ENCODE measurements around the gene SMO.

DNA sequence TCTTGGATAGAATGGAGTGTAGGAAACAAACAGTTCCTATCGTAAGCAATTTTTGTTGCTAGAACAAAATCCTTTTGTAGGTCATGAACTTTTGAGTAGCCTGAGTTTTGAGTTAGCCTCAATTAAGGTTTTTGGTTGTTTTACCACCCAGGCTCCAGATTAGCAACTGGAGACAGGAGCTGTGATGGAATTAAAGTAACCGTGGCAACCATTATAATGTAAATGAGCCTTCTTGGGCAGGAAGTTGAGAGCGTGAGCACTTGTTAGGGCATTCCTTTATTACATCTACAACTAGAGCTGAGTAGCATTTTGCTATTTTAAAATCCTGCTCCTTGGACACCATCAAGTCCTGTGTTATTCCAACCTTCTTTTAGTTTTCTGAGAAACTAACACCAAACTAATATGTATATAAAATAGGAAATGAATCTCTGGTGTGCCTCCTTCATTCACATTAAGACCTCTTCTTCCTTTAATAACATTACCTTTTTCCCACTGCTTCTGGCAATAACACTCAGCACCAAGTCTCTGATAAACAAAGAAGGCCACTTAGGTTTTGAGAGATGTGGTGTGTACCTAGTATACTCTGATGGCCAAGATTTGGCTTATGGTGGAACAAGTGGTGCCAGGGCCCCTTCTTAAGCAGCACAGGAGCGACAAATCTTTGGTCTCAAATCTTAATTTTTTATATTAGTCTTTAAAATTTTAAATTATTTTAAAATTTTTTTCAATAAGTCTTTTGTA, 70.4 kb downstream of the SMO start:
- TF ChIP-seq, protein P1, sequence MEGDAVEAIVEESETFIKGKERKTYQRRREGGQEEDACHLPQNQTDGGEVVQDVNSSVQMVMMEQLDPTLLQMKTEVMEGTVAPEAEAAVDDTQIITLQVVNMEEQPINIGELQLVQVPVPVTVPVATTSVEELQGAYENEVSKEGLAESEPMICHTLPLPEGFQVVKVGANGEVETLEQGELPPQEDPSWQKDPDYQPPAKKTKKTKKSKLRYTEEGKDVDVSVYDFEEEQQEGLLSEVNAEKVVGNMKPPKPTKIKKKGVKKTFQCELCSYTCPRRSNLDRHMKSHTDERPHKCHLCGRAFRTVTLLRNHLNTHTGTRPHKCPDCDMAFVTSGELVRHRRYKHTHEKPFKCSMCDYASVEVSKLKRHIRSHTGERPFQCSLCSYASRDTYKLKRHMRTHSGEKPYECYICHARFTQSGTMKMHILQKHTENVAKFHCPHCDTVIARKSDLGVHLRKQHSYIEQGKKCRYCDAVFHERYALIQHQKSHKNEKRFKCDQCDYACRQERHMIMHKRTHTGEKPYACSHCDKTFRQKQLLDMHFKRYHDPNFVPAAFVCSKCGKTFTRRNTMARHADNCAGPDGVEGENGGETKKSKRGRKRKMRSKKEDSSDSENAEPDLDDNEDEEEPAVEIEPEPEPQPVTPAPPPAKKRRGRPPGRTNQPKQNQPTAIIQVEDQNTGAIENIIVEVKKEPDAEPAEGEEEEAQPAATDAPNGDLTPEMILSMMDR (IDR thresholded peaks at IDR 0.05), result no peak
- no peak for TF ChIP-seq POLR2A (IDR thresholded peaks at IDR 0.05)
- TF ChIP-seq POLR2AphosphoS5 (IDR thresholded peaks at IDR 0.05), result no peak
- no peak for TF ChIP-seq EP300 (IDR thresholded peaks at IDR 0.05)
